Iris pigment epithelial cell (primary cell): Measurements from ENCODE around the gene ASPM.

Experiments
- DNase-seq: peaks from one replicate; pipeline ENCODE4 v3.0.0-alpha.2; 2011; ENCODE audit warnings: low read depth

ASPM gene

DNA sequence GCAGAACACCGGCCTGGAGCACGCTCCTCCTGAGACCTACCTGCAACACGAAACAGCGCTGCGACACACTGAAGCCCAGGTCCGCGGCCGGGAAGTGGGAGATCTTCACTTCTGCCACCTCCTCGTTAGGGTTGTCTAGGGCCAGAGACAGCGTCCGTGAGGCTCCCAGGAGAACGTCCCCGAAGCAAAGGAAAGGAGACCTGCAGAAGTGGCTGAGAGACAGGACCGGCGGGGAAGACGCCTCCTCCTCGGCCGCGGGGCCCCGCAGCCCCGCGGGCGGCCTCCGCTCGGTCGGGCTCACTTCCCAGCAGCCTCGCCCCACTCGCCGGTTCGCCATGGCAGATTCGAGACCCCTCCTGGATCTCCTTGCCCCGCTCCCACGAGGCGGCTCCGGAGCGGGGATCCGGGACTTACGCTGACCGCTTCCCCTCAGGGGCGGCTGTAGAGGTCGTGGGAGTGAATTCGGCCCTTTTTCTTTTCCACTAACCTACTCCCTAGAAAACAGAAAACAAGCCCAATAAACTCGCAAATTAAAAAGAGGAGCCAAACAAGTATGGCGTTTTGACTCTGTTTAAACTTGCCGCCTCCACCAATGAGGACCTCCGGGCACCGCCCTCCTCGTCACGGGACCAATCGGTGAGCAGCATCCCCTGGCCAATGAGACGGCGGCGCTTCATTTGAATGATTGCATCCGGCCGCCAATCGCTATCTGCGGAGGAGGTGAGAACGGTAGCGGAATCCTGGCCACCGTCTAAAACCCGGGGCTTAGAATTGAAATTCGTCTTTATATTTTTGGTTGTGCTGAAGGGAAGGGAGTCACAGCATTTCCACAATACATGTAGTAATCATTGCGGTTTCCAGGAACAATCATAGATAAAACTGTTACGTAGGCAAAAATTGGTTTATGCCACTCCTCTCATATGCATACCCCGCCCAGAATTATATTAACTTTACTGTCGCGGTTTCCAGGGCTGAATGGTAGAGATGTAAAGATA is at the start of gene ASPM:
Gene ASPM, minus strand, starts transcription at position 569 of the 995 bp plus-strand sequence. Its CDS starts 232 bp downstream, at position 337.
- DNase-seq = peak; percentile 97

DNA sequence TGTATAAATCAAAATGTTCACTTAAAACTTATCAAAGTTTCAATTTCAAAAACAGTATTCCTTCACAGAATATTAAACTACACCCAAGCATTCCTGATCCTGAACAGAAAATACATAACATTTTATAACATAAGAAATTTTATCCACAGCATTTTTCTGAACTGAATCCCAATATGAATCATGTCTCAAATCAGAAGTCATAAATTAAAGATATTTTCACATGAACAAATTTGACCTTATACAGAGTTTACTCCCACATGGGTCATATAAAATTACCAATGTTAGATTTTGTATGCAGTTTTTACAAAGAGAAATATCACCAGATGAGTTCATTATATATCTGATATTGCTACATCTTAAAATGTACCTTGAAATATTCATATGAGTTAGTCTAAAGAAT is 48.6 kb upstream of the ASPM start:
- peak; percentile 10 for DNase-seq

DNA sequence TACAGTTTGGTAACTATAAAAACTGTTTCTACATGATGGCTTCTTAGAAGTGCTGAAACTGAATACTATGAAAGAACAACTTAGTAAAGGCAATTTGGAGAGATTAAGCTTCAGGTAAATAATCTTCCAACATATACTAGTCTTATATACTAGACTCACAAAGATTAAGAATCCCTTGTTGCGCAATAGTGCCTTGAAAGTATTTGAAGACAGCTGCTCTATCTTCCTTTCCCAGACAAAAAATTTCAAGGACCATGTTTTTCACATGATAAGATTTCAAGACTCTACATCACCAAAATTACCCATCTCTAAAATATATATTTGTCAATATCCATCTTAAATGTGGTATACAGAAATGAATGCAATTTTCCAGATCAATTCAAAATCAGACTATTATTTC is 37.7 kb upstream of the ASPM start:
- peak; percentile 45 for DNase-seq

GRCh38 chr1:197183195-197183748 is 36.8 kb upstream of the ASPM start:
- DNase-seq = no peak

GRCh38 chr1:197182716-197183115 is 36.2 kb upstream of the ASPM start:
- no peak for DNase-seq

- no peak for DNase-seq
Measured at GRCh38 chr1:197181982-197182381, 35.5 kb upstream of the ASPM start.

DNA sequence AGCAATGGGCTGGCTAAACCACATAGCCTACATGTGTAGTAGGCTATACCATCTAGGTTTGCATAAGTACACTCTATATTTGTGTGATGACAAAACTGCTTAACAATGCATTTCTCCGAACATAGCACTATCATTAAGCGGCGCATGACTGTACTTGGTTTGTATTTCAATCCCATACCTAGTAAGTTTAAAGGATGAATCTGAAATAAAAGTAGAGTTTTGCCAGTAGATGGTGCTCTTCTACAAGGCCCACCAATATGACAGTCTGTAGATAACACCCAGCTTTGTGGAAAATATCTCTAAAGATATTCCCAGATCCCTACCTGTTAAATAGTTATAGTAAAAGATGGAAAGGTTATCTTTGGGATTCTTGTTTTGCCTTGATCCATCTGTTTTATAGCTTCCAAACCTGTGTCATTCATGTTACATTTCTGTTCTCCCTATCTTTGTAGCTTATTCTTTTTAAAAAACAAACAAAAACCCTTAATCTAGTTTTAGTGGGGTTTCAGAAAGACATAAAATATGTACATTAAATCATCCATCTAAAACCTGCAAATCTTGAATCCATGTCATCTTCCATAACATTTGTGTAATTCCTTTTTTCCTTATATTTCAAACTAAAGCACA is 33.9 kb upstream of the ASPM start:
- peak; percentile 74 for DNase-seq

DNA sequence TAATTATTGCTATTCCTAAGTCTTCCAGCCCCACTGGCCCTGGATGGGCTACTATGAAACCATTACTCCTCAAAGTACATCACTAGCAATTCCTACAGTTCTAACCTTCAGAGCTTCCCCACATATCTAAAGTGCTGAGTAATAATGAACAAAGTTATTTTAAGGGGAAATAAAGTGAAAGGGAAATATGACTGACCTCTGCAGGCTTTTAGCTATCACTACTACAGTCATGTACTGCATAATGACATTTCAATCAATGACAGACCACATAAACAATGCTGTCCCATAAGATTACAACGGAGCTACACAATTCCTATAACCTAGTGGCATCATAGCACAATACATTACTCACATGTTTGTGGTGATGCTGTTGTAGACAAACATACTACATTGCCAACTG is 32.5 kb upstream of the ASPM start:
- DNase-seq = peak; percentile 80

DNA sequence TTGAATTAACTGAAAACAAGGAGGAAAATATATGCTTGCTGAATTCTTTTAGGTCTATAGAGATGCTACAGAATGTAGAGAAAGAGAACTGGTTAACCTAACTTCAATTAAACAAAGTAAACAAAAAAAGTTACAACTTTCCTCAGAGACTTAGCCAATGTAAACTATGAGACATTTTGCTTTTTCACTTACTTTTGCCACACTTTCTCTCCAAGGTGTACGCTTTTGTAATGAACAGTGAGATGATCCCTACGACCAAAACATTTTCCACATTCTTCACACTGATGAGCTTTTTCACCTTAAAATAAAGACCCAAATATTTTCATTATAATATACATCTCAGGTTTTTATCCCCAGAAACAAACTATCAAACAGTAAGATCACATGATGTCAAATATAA is 28.3 kb upstream of the ASPM start:
- no peak for DNase-seq

DNA sequence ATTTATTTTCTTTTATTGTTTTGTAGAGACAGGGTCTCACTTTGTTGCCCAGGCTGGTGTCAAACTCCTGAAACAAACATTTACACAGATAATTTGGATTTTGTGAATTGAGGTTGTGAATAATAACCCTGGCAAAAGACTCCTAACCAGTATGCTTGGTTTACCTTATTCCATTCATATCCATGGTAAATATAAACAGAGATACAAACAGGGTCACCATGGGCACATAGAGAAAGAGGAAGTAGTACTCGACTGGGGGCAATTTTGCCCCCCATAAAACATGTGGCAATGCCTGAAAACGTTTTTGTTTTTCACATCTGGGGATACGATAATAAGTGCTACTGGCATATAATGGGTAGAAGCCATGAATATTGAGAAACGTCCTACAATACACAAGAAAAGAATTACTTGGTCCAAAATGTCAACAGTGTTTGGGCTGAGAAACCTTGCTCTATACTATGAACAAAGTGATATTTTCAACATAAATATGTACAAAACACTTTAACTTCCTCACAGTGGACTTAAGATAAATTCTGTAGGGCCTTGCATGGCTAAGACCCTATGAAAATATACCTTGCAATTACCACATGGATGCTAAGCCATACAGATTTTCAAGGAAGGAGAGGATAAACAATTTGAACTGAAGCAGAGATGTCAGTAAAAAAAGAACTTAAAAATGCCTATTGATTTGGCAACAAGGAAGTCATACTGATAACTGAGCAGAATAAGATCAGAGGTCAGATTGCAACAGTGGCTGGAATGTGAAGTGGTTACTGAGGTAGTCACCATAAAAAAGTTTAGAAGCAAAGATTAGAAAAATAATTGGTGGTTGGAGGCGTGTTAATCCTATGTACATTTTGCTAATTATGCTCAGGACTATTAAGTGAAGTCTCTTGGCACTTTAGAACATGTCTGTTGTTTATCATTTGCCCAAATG is 27.4 kb upstream of the ASPM start:
- peak; percentile 89 for DNase-seq

GRCh38 chr1:197171531-197171930 is 25.1 kb upstream of the ASPM start:
- peak; percentile 31 for DNase-seq

GRCh38 chr1:197170538-197170937 is 24.1 kb upstream of the ASPM start:
- DNase-seq = no peak

GRCh38 chr1:197159461-197159860 is 13.0 kb upstream of the ASPM start:
- peak; percentile 27 for DNase-seq

GRCh38 chr1:197156692-197157091 is 10.2 kb upstream of the ASPM start:
- DNase-seq = no peak

DNA sequence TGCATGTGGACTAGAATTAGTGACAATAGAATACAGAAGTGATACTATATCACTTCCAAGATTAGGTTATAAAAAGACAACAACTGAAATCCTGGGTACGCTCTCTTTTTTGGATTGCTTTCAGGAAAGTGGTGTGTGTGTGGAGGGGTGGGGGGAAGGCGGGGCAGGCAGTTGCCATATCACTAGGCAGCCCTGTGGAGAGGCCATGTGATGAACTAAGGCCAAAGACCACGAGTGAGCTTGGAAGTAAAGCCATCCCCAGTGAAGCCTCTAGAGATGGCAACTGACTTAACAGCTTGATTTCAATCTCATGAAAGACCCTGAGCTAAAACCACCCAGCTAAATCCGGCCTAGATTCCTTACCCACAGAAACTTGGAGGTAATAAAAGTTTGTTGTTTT is 6.2 kb upstream of the ASPM start:
- no peak for DNase-seq

GRCh38 chr1:197151185-197151584 is 4.7 kb upstream of the ASPM start:
- no peak for DNase-seq

- DNase-seq = no peak
Measured at GRCh38 chr1:197150336-197151005, 4.0 kb upstream of the ASPM start.

GRCh38 chr1:197149340-197149739 is 2.9 kb upstream of the ASPM start:
- no peak for DNase-seq

GRCh38 chr1:197145446-197146024 is 934 bp downstream of the ASPM start:
- peak; percentile 18 for DNase-seq

DNA sequence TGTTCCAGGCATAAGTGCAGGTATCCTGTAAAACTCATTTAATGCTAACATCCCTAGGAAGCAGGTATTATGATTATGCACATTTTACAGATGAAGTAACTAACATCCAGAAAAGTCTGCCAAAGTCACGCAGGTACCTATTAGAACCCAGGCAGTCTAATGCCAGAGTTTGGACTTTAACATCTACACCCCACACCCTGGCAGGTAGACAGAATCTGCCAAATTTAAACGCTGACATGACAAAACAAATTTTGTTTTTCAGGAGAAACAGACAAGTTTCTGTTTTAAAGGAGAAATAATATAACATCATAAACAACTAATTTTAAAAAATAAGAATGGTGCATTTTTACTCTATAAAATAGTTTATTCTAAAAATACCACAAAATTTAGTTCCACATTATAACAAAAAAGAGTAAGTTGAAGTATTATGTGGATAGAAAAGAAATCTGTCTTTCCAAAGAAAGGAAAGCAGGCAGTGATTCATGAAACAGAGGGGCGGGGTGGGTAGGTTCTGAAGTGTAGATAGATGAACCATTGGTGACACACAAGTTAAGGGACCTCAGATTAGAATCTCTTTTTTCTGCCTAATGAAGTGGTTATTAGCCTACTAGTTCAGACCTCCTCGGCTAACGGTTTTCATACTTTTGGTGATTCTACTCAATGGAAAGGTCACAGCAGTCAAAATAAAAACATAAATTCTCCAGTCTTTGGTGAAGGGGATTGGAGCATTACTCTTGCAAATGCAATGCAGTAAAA is 1.7 kb downstream of the ASPM start:
- DNase-seq = peak; percentile 43
